GM23248 (cell line): ENCODE measurements around the gene ARHGEF4.

Experiments used
- EZH2 ChIP-seq: fragments of 200-600 bp; sonication (generic); IDR thresholded peaks from 2 replicates; pipeline ENCODE4 v1.6.1; 2018; ENCODE audit warnings: antibody characterized with exemption, mild to moderate bottlenecking; ENCODE audit not compliant: insufficient read depth, poor library complexity, severe bottlenecking
- EZH2phosphoT487 ChIP-seq: fragments of 200-600 bp; sonication (generic); IDR thresholded peaks from 2 replicates; pipeline ENCODE4 v1.6.1; 2018; ENCODE audit warnings: antibody characterized with exemption, moderate library complexity, mild to moderate bottlenecking, low read depth; ENCODE audit not compliant: insufficient read depth

DNA sequence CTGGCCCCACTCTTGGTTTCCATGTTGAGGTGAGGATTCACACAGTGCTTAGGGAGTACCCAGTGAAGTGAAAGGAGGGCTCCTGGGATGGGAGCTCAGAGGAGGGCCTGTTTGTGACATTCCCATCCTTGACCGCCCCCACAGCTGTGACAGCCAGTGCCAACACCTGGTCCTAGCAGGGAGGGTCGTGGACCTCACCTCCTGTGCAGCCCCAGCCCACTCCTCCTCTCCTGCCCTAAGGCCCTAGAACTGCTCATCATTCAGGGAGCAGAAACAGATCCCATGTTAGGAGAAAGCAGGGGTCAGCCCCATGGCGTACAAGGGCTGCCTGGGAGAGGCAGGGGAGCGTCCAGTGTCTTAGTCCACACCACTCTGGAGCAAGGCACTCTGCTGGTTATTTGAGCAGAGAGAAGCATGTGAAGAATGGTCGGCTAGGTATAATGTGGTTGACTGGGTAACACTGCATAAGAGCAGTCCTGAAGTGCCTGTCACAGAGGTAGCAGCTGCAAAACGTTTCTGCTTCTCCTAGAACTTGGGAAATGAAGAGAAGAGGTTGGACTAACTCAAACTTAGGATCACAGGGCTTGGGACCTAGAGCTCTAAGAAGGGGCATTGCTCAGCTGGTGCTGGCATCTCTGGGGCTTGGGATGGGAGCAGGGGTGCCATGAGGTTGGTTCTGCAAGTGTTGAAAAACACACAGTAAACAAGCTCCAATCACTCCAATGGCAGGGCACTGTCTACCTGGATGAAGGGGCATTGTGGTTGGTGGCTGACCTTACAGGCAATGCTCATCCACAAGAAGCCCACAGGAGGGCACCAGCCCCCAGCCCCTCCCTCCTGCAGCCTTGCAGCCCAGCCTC lies 200.9 kb downstream of the ARHGEF4 start:
- TF ChIP-seq EZH2 (no peak), EZH2phosphoT487 (no peak)
